GM12878 (cell line): ENCODE measurements around the gene FKBP2. TPM values are rescaled to one million over a fixed set of nuclear protein-coding genes. Genes with fewer than 3 reads are reported as not detected.
A peak's percentile ranks its signal among the peaks of the same experiment; 100 is the strongest.

Experiments used
- ATAC-seq: fragments of 200-7000 bp; cut with Tn5 transposase; 3 replicates; pipeline ENCODE4 v1.9.1; 2020; ENCODE audit warnings: mild to moderate bottlenecking, moderate library complexity
- BruUV-seq: library from RNA; stranded (reverse); fragments of 400-500 nt; replicated peaks from 2 replicates; lab custom pipeline; 2021; lab: Mats Ljungman, UMichigan
- CTCF ChIA-PET: fragments of 300-600 bp; sonication (Branson Sonifier 250); formaldehyde crosslinking; extraction: SDS; loops from one replicate; lab custom pipeline; 2021; ENCODE audit warnings: inconsistent platforms; lab: Yijun Ruan, JAX
- POLR2A ChIA-PET: fragments of 350-600 bp; formaldehyde crosslinking; extraction: SDS; loops from one replicate; lab custom pipeline; 2021; ENCODE audit warnings: inconsistent platforms; lab: Charles Lee
- RAD21 ChIA-PET: fragments of 300-600 bp; sonication (Branson Sonifier 250); formaldehyde crosslinking; loops from one replicate; lab custom pipeline; 2023; ENCODE audit warnings: antibody characterized with exemption; ENCODE audit not compliant: unreplicated experiment; lab: Charles Lee
- SMC1A ChIA-PET: fragments of 300-600 bp; sonication (Branson Sonifier 250); formaldehyde crosslinking; loops from one replicate; lab custom pipeline; 2023; ENCODE audit not compliant: unreplicated experiment, uncharacterized antibody; lab: Charles Lee
- DNase-seq: peaks from one replicate; pipeline ENCODE4 v3.0.0-alpha.2; 2011; ENCODE audit warnings: low read depth, low spot score
- FAIRE-seq: peaks from 3 replicates; lab custom pipeline; 2011; peaks lifted over from hg19 to GRCh38; lab: Jason Lieb, UNC
- H2AFZ ChIP-seq: 2 replicates; pipeline ENCODE4 v1.6.0; 2011; ENCODE audit warnings: low read depth, low read length, control low read depth; ENCODE audit not compliant: control insufficient read depth
- H3K27ac ChIP-seq: 2 replicates; pipeline ENCODE4 v1.5.1; 2011; ENCODE audit warnings: control low read depth; ENCODE audit not compliant: control insufficient read depth, insufficient read depth
- H3K27me3 ChIP-seq, 2 experiments: replicated peaks in 1 of 2; 2 replicates each; pipeline versions ENCODE4 v1.6.0 to v1.6.1; 2011; ENCODE audit warnings: low read length in 1 of 2; ENCODE audit not compliant: control insufficient read depth in 2 of 2, insufficient read depth in 2 of 2
- H3K36me3 ChIP-seq, 2 experiments: 2 replicates each; pipeline ENCODE4 v1.5.1; 2011; ENCODE audit warnings: low read length in 1 of 2; ENCODE audit not compliant: control insufficient read depth in 2 of 2, insufficient read depth in 2 of 2
- H3K4me1 ChIP-seq: 2 replicates; pipeline ENCODE4 v1.6.1; 2011; ENCODE audit warnings: mild to moderate bottlenecking, low read length, moderate library complexity, mixed read lengths; ENCODE audit not compliant: control insufficient read depth, insufficient read depth
- H3K4me2 ChIP-seq: 2 replicates; pipeline ENCODE4 v1.6.0; 2011; ENCODE audit warnings: control low read depth; ENCODE audit not compliant: control insufficient read depth, insufficient read depth
- H3K4me3 ChIP-seq: fragments of 200-600 bp; sonication (generic); 2 replicates; pipeline ENCODE4 v1.5.1; 2016
- H3K79me2 ChIP-seq: 2 replicates; pipeline ENCODE4 v1.6.0; 2011; ENCODE audit warnings: low read length; ENCODE audit not compliant: control insufficient read depth, insufficient read depth
- H3K9ac ChIP-seq: 2 replicates; pipeline ENCODE4 v1.8.0; 2011; ENCODE audit warnings: low read length, control low read depth, mixed read lengths; ENCODE audit not compliant: control insufficient read depth, insufficient read depth
- H3K9me3 ChIP-seq: replicated peaks from 3 replicates; pipeline ENCODE4 v1.5.1; 2011; ENCODE audit warnings: mild to moderate bottlenecking, low read length; ENCODE audit not compliant: control insufficient read depth, insufficient read depth
- H4K20me1 ChIP-seq: 2 replicates; pipeline ENCODE4 v1.6.0; 2011; ENCODE audit not compliant: control insufficient read depth, insufficient read depth
- KDM1A ChIP-seq: fragments of 200-600 bp; sonication (generic); IDR thresholded peaks from 2 replicates; pipeline ENCODE4 v1.6.1; 2016; ENCODE audit warnings: borderline replicate concordance
- MTA3 ChIP-seq: IDR thresholded peaks from 2 replicates; pipeline ENCODE4 v1.6.1; 2012; ENCODE audit warnings: low read length, inconsistent platforms, borderline replicate concordance
- NFYA ChIP-seq: IDR thresholded peaks from 2 replicates; pipeline ENCODE4 v1.6.1; 2011; ENCODE audit warnings: low read depth, mild to moderate bottlenecking, low read length, improper control_type of control experiment, borderline replicate concordance
- PBX3 ChIP-seq: IDR thresholded peaks from 2 replicates; pipeline ENCODE4 v1.6.1; 2011; ENCODE audit warnings: mild to moderate bottlenecking, low read depth, low read length, moderate library complexity; ENCODE audit not compliant: insufficient replicate concordance
- RAD21 ChIP-seq: IDR thresholded peaks from 2 replicates; pipeline ENCODE4 v1.6.1; 2011; ENCODE audit warnings: mild to moderate bottlenecking, low read depth, low read length, moderate library complexity; ENCODE audit not compliant: insufficient read depth
- RB1 ChIP-seq: fragments of 450-650 bp; formaldehyde crosslinking; IDR thresholded peaks from 2 replicates; pipeline ENCODE4 v1.6.1; 2017; ENCODE audit warnings: mild to moderate bottlenecking, borderline replicate concordance
- RBBP5 ChIP-seq: fragments of 200-600 bp; sonication (generic); conservative IDR thresholded peaks from 2 replicates; pipeline ENCODE4 v1.6.1; 2016
- SREBF1 ChIP-seq: IDR thresholded peaks from 2 replicates; pipeline ENCODE4 v1.6.1; 2012; ENCODE audit warnings: mild to moderate bottlenecking, low read length
- SRF ChIP-seq, 2 experiments: IDR thresholded peaks; 2 replicates each; pipeline ENCODE4 v1.6.1; 2011; ENCODE audit warnings: low read depth in 2 of 2, low read length in 2 of 2, mild to moderate bottlenecking in 1 of 2, moderate library complexity in 1 of 2
- SUZ12 ChIP-seq: fragments of 200-600 bp; sonication (generic); IDR thresholded peaks from one replicate; pipeline ENCODE4 v1.6.1; 2018; ENCODE audit warnings: antibody characterized with exemption, mild to moderate bottlenecking; ENCODE audit not compliant: unreplicated experiment
- TAF1 ChIP-seq: IDR thresholded peaks from 2 replicates; pipeline ENCODE4 v1.6.1; 2011; ENCODE audit warnings: mild to moderate bottlenecking, low read depth, low read length, borderline replicate concordance
- TBL1XR1 ChIP-seq: IDR thresholded peaks from 2 replicates; pipeline ENCODE4 v1.6.1; 2012; ENCODE audit warnings: low read depth, low read length, improper control_type of control experiment
- USF2 ChIP-seq: IDR thresholded peaks from 2 replicates; pipeline ENCODE4 v1.6.1; 2011; ENCODE audit warnings: low read depth, low read length, improper control_type of control experiment, borderline replicate concordance
- ZNF687 ChIP-seq: fragments of 450-650 bp; IDR thresholded peaks from 2 replicates; pipeline ENCODE4 v1.6.1; 2017; ENCODE audit warnings: mild to moderate bottlenecking, moderate library complexity
- ZSCAN29 ChIP-seq: fragments of 450-650 bp; IDR thresholded peaks from 2 replicates; pipeline ENCODE4 v1.6.1; 2017; ENCODE audit warnings: mild to moderate bottlenecking, moderate library complexity
- WGBS: methylation state at CpG from one replicate; pipeline ENCODE4 v1.1.6; 2016; ENCODE audit warnings: low lambda C conversion rate; ENCODE audit not compliant: insufficient replicate concordance, insufficient coverage; ENCODE audit errors: missing lambda C conversion rate; 5-methylcytosine and 5-hydroxymethylcytosine counted together
- in situ Hi-C: fragments of 300-500 bp; cut with MboI; formaldehyde crosslinking; loops from 9 replicates; pipeline ENCODE4 v1.14.3; 2018; ENCODE audit warnings: mixed read lengths
- intact Hi-C: fragments of 100-400 bp; cut with micrococcal nuclease; formaldehyde crosslinking; loops from one replicate; pipeline ENCODE4 v1.14.2; 2022; ENCODE audit not compliant: unreplicated experiment
- polyA plus RNA-seq, 11 experiments: library from polyadenylated mRNA; depleted of rRNA in 4 of 11; unstranded in 6 of 11; stranded (reverse) in 5 of 11; fragments of >200 nt; fragmentation: Nextera tagmentation in 4 of 11; fragmentation: Illumina TruSeq in 1 of 11; extraction: Ambion mirVana in 4 of 11; extraction: Trizol in 1 of 11; gene quantifications; 1 replicate in 1 of 11; 2 replicates in 10 of 11; pipeline versions ENCODE4 v1.2.1 to v1.2.3, GENCODE V29; 2011 to 2016; ENCODE audit warnings: inconsistent platforms in 2 of 11, missing spikeins in 2 of 11, low read depth in 1 of 11
- total RNA-seq, 4 experiments: library from RNA; depleted of rRNA in 3 of 4; stranded (reverse); fragments of >200 nt in 3 of 4; fragmentation: Illumina TruSeq in 1 of 4; extraction: Trizol in 1 of 4; gene quantifications; 2 replicates each; pipeline versions ENCODE4 v1.2.1 to v1.2.3, GENCODE V29; 2013 to 2021

The FKBP2 gene
- total and polyA plus RNA-seq, 10 of the 15 experiments (the other 5 are each of a cell fraction or from before 2014, with no cell fraction given), result 1.8 to 99.7 (median 39.5) TPM

- H2AFZ ChIP-seq, result no peak overlapping the region
- RAD21 ChIA-PET, result interaction anchor here (0.8 to 1.2 kb wide), 2 partner anchors 10 kb away, joined by 3 read pairs; no protein-coding TSS in a partner anchor
- in situ Hi-C loops, result no loop called here
- TF ChIP-seq TAF1, result no peak
- no peak for TF ChIP-seq SUZ12
- TF ChIP-seq ZSCAN29, result no peak
- no peak for TF ChIP-seq RB1
- TF ChIP-seq NFYA, result no peak
- TF ChIP-seq PBX3, result no peak
- no peak for TF ChIP-seq RBBP5
- no peak for TF ChIP-seq KDM1A
- TF ChIP-seq SRF (IDR thresholded peaks at IDR 0.05; ENCODE audit: low read depth in 2 of 2, low read length in 2 of 2), result no peak
- TF ChIP-seq SREBF1, result no peak
- no peak for TF ChIP-seq RAD21
- TF ChIP-seq MTA3, result no peak
- no peak for TF ChIP-seq ZNF687
- TF ChIP-seq TBL1XR1, result no peak
- no peak for TF ChIP-seq USF2
- TF ChIP-seq, all 136 proteins: peak for 0
- ChIA-PET POLR2A (interaction anchor here (0.6 to 3.3 kb wide), 6 partner anchors 10 to 110 kb away, joined by 3 to 21 read pairs (median 5); partner anchors contain the start of genes FERMT3, NUDT22 and TRPT1), CTCF (interaction anchor here (1.5 to 4.2 kb wide), 2 partner anchors 9 to 11 kb away, joined by 5 to 14 read pairs; partner anchors contain the start of gene FERMT3), SMC1A (interaction anchor here (2.2 kb wide), 1 partner anchor 10 kb away, joined by 7 read pairs; the partner anchor contains the start of gene FERMT3)
- 85% methylated on average over 6 of the region's 6 CpGs for WGBS
- Histone ChIP-seq H3K36me3 (peaks cover 21 to 24% of the 10 kb centered on the region in 2 experiments), H3K9me3 (no peaks in the 10 kb centered on the region), H3K79me2 (no peaks in the 10 kb centered on the region), H4K20me1 (no peaks in the 10 kb centered on the region), H3K4me1 (no peaks in the 10 kb centered on the region; the same call in 1 of the 2 replicates), H3K27ac (no peak overlapping the region), H3K9ac (no peak overlapping the region), H3K4me3 (no peak overlapping the region), H3K27me3 (no peaks in the 10 kb centered on the region), H3K4me2 (no peak overlapping the region)
- ATAC-seq, result peak; percentile 25; the same call in 1 of the 3 replicates
- intact Hi-C loops, result no loop called here
- BruUV-seq, result no TSS peak
- FAIRE-seq, result no peak
- DNase-seq, result no peak
Observed at GRCh38 chr11:64216879-64217278, 24.0 kb upstream of the FKBP2 start.
